DMS53 (cell line): ENCODE data around the gene REPIN1.
A peak's percentile ranks its signal among the peaks of the same experiment; 100 is the strongest.

Source experiments
- DNase-seq: peaks from one replicate; lab custom pipeline; 2025; lab: John Stamatoyannopoulos, UW

Gene REPIN1

GRCh38 chr7:150337179-150337578, 31.4 kb upstream of the REPIN1 start:
- no peak for DNase-seq

- DNase-seq, result peak; percentile 51
These were observed 31.0 kb upstream of the REPIN1 start for GRCh38 chr7:150337659-150338081.

GRCh38 chr7:150338166-150338829, 30.3 kb upstream of the REPIN1 start:
- DNase-seq, result no peak

GRCh38 chr7:150339409-150339809, 29.2 kb upstream of the REPIN1 start:
- DNase-seq, result no peak

GRCh38 chr7:150340024-150340749, 28.4 kb upstream of the REPIN1 start:
- no peak for DNase-seq

GRCh38 chr7:150340875-150341262, 27.8 kb upstream of the REPIN1 start:
- DNase-seq, result no peak

GRCh38 chr7:150341263-150342120, 27.1 kb upstream of the REPIN1 start, which contains the start of gene RARRES2:
Gene RARRES2, minus strand, starts transcription at chr7:150341629. Its CDS starts 1,020 bp downstream, at chr7:150340609.
- no peak for DNase-seq

- no peak for DNase-seq
These were observed 26.6 kb upstream of the REPIN1 start for GRCh38 chr7:150342121-150342408.

GRCh38 chr7:150343225-150343624, 25.4 kb upstream of the REPIN1 start:
- DNase-seq, result no peak

GRCh38 chr7:150344299-150344698, 24.3 kb upstream of the REPIN1 start:
- DNase-seq, result no peak

GRCh38 chr7:150345012-150345411, 23.6 kb upstream of the REPIN1 start:
- DNase-seq, result no peak

- DNase-seq, result no peak
These were observed 21.7 kb upstream of the REPIN1 start for GRCh38 chr7:150346922-150347321.

- DNase-seq, result no peak
These were observed 16.9 kb upstream of the REPIN1 start for GRCh38 chr7:150351587-150352194.

GRCh38 chr7:150355666-150356059, 13.0 kb upstream of the REPIN1 start:
- no peak for DNase-seq

- DNase-seq, result peak; percentile 78
These were observed 12.2 kb upstream of the REPIN1 start for GRCh38 chr7:150356265-150356897.

- DNase-seq, result peak; percentile 90
These were observed 11.4 kb upstream of the REPIN1 start for GRCh38 chr7:150357270-150357669.

- DNase-seq, result peak; percentile 80
These were observed 10.7 kb upstream of the REPIN1 start for GRCh38 chr7:150357771-150358427.

- DNase-seq, result no peak
These were observed 10.2 kb upstream of the REPIN1 start for GRCh38 chr7:150358433-150358832.

GRCh38 chr7:150358988-150359621, 9.5 kb upstream of the REPIN1 start:
- no peak for DNase-seq

- DNase-seq, result no peak
These were observed 8.8 kb upstream of the REPIN1 start for GRCh38 chr7:150359622-150360362.
